LNCaP clone FGC (cell line): ENCODE data around the gene CHRNA1.

ENCODE experiments used
- DNase-seq: peaks from one replicate; pipeline ENCODE4 v3.0.0-alpha.2; 2011; ENCODE audit warnings: low read depth
- H3K4me3 ChIP-seq: 2 replicates; pipeline ENCODE4 v1.5.1; 2011; ENCODE audit warnings: mild to moderate bottlenecking, low read depth, low read length, control low read depth
- TF ChIP-seq, protein P1 (sequence below): IDR thresholded peaks from 2 replicates; pipeline ENCODE4 v1.5.1; 2012; ENCODE audit warnings: mild to moderate bottlenecking; ENCODE audit not compliant: control insufficient read depth, insufficient read depth; ENCODE audit errors: extremely low read depth

Gene CHRNA1

DNA sequence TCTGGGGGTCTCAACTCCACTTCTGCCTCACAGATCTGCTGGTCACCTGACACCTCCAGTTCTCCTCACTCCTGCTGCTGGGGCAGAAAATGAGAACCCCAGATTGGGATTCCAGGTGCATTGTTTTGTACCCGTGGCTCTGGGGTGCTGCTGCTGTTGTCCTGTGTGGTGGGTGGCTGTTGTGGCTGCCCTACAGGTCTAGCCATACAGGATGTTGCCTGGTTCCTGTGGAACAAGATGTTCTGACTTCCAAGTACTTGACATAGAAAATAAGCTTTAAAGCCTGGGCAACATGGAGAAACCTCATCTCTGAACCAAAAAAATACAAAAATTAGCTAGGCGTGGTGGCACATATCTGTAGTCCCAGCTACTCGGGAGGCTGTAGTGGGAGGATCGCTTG is 38.1 kb downstream of the CHRNA1 start:
- no peak for DNase-seq
- H3K4me3 ChIP-seq = no peak overlapping the region
- TF ChIP-seq, protein P1, sequence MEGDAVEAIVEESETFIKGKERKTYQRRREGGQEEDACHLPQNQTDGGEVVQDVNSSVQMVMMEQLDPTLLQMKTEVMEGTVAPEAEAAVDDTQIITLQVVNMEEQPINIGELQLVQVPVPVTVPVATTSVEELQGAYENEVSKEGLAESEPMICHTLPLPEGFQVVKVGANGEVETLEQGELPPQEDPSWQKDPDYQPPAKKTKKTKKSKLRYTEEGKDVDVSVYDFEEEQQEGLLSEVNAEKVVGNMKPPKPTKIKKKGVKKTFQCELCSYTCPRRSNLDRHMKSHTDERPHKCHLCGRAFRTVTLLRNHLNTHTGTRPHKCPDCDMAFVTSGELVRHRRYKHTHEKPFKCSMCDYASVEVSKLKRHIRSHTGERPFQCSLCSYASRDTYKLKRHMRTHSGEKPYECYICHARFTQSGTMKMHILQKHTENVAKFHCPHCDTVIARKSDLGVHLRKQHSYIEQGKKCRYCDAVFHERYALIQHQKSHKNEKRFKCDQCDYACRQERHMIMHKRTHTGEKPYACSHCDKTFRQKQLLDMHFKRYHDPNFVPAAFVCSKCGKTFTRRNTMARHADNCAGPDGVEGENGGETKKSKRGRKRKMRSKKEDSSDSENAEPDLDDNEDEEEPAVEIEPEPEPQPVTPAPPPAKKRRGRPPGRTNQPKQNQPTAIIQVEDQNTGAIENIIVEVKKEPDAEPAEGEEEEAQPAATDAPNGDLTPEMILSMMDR = no peak

GRCh38 chr2:174722942-174723592 is 41.2 kb downstream of the CHRNA1 start:
- TF ChIP-seq, protein P1 = no peak
- no peak for DNase-seq
- no peak overlapping the region for H3K4me3 ChIP-seq

GRCh38 chr2:174719016-174719415 is 45.3 kb downstream of the CHRNA1 start:
- DNase-seq = no peak
- H3K4me3 ChIP-seq = no peak overlapping the region
- TF ChIP-seq, protein P1 = no peak

- DNase-seq = no peak
- no peak overlapping the region for H3K4me3 ChIP-seq
These were observed 45.7 kb downstream of the CHRNA1 start for GRCh38 chr2:174718591-174718990.

DNA sequence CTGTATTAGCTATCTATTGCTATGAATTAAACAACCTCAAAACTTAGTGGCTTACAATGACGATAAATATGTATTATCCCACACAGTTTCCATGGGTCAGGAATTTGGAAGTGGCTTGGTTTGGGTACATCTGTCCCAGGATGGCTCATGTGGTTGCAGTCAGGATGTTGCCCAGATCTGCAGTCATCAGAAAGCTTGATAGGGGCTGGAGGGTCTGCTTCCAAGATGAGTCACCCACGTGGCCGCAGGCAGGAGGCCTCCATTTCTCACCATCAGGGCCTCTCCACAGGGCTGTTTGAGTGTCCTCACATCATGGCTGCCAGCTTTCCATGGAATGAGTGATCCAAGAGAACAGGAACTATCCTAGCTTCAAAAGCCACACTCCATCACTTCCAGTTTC is 46.4 kb downstream of the CHRNA1 start:
- TF ChIP-seq, protein P1 = no peak
- no peak overlapping the region for H3K4me3 ChIP-seq
- no peak for DNase-seq

More at GRCh38 chr2:174718591-174718990, 45.7 kb downstream of the CHRNA1 start:
- TF ChIP-seq, protein P1 = no peak

DNA sequence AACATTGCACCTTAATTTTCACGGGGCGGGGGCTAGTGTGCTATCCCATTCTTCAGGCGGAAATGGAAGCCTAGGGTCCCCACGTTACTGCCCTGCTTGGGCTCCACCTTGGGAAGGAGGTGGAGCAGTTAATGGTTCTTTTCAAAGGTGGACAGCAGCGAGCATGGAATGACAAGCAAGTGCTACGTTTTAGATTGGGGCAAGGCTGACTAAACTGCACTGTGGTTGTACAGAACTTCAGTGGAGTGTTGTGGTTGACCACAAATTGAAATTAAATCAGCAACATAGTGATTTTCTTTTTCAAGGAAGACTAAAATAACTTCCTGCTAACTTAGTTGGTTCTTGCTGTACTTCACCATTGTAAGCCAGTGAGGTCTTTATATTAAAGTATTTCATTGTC is 47.0 kb downstream of the CHRNA1 start:
- TF ChIP-seq, protein P1 = no peak
- no peak overlapping the region for H3K4me3 ChIP-seq
- no peak for DNase-seq

DNA sequence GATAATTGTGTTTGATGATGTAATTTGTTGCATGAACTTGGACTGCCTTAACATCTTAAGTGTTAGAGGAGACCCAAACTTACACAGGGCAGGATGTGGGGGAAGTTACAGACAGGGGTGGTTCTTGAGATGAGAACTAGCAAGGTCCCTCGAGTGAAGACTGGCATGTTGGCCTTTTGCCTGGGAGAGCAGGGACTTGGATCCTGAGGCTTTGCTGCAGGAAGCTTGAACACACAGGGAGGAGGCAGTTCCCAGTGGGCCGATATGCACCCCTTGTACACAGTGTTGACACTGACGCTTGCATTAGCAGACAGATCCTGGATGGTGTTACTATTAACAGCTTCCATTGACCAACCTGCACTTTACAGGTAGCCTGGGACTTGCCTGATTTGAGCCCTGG is 47.5 kb downstream of the CHRNA1 start:
- DNase-seq = no peak
- TF ChIP-seq, protein P1 = no peak

More for the DNA sequence above, 47.5 kb downstream of the CHRNA1 start:
- H3K4me3 ChIP-seq = no peak overlapping the region
